SU-DHL-6 (cell line): ENCODE measurements around the gene FANCD2.

ENCODE experiments used
- CTCF ChIP-seq: fragments of 200-600 bp; sonication (generic); IDR thresholded peaks from one replicate; pipeline ENCODE4 v1.5.1; 2017; ENCODE audit warnings: antibody characterized with exemption, mild to moderate bottlenecking, low read length, moderate library complexity; ENCODE audit not compliant: insufficient read depth, poor library complexity, severe bottlenecking
- EZH2phosphoT487 ChIP-seq: fragments of 200-600 bp; sonication (generic), shearing (Covaris generic); conservative IDR thresholded peaks from 2 replicates; pipeline ENCODE4 v1.6.1; 2018; ENCODE audit warnings: mild to moderate bottlenecking, antibody characterized with exemption, low read length, moderate library complexity, mixed read lengths

GRCh38 chr3:10006762-10007090, 19.5 kb upstream of the FANCD2 start:
- no peak for TF ChIP-seq CTCF
- TF ChIP-seq EZH2phosphoT487: no peak
